NCI-H2171 treated with DMSO at 0.1 percent for 48 hours (cell line): ENCODE measurements around the gene INSYN2A.

ENCODE experiments used
- DNase-seq: peaks from one replicate; lab custom pipeline; 2025; lab: John Stamatoyannopoulos, UW

The INSYN2A gene

DNA sequence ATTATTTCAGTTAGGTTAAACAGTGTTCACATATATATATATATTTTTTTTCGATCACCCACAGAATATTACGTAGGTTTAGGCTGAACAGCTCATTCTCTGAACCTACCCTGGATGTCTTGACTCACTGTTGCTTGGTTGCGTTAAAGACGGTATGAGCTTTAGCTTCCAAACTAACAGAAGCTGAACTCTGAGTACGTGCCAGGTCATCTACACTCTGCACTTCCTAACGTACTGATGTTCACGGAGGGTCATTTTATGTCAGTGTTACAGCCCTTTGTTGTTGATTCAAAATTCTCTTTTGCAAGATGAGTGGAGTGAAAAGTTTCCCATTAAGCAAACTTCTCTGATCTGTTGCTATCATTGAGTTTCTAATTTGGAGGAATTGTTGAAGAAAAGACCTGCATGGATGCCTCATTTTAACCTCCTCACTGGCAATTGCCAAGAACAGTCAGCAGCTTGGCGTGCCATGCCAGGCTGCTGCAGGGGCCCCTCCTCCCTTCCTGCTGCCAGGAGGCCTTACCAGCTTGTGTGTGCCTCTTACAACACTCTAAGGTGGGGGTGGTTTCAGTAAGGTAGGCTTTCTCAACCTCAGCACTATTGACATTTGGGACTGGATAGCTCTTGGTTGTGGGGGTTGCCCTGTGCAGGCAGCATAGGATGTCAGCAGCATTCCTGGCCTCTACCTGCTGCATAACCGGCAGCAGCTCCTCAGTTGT lies 44.3 kb downstream of the INSYN2A start:
- DNase-seq = no peak

GRCh38 chr10:127151541-127151940 lies 44.9 kb downstream of the INSYN2A start:
- no peak for DNase-seq

- DNase-seq = no peak
These were observed 46.3 kb downstream of the INSYN2A start for GRCh38 chr10:127150136-127150535.

- DNase-seq = no peak
These were observed 46.8 kb downstream of the INSYN2A start for GRCh38 chr10:127149501-127150081.

DNA sequence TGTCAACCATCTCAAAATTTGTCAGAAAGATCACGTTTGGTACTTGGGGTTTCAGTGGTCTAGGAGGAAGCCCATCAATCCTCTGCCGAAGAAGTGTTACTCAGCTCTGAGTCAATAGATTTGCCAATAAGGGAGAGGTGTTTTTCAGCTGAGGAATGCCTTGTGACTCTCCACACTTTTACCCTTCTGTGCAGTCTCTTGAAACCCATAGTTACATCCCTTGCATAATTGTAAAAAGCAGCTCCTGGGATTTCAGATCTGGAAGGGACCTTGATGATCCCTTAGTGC lies 47.5 kb downstream of the INSYN2A start:
- DNase-seq = no peak

- no peak for DNase-seq
These were observed 48.1 kb downstream of the INSYN2A start for GRCh38 chr10:127148066-127148932.

DNA sequence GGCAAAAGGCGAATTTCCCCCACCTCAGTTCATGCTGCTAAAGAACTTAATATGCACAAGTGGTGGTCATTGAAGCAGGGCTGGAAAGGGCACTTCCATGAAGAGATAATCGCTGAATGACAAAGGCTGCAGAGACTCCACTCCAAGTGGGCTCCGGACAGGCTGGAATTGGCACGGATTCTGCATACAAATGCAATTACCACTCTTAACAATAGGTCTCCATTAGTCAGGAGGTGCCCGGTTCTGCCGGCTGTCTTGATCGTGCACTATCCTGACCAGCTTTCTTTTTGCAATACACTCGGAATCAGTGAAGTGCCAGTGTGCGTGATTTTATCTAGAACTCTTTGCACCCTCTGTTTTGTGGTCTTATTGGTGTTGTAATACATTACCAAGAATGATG lies 49.7 kb downstream of the INSYN2A start:
- no peak for DNase-seq
